ENCODE results near the gene OTX2.

The OTX2 gene

GRCh38 chr14:56796259-56796658, 14.0 kb downstream of the OTX2 start:
- no peak for DNase-seq (ENCODE audit: low read depth in 3 of 3)

- no peak for DNase-seq (ENCODE audit: low read depth in 3 of 3)
Measured at GRCh38 chr14:56795284-56795622, 15.0 kb downstream of the OTX2 start.

- DNase-seq (ENCODE audit: low read depth in 3 of 3) = no peak
Measured at GRCh38 chr14:56794557-56795283, 15.6 kb downstream of the OTX2 start.

GRCh38 chr14:56794088-56794556, 16.2 kb downstream of the OTX2 start:
- DNase-seq (ENCODE audit: low read depth in 3 of 3) = no peak

GRCh38 chr14:56789955-56790354, 20.3 kb downstream of the OTX2 start:
- no peak for DNase-seq (ENCODE audit: low read depth in 3 of 3)

- no peak for DNase-seq (ENCODE audit: low read depth in 3 of 3)
Measured at GRCh38 chr14:56787530-56787929, 22.7 kb downstream of the OTX2 start.

GRCh38 chr14:56782711-56783110, 27.6 kb downstream of the OTX2 start:
- no peak for DNase-seq (ENCODE audit: low read depth in 3 of 3)

GRCh38 chr14:56774503-56774902, 35.8 kb downstream of the OTX2 start:
- no peak for DNase-seq (ENCODE audit: low read depth in 3 of 3)

GRCh38 chr14:56770512-56770911, 39.8 kb downstream of the OTX2 start:
- no peak for DNase-seq (ENCODE audit: low read depth in 3 of 3)

GRCh38 chr14:56760164-56760914, 49.9 kb downstream of the OTX2 start:
- no peak for DNase-seq (ENCODE audit: low read depth in 3 of 3)

- no peak for DNase-seq (ENCODE audit: low read depth in 3 of 3)
Measured at GRCh38 chr14:56759633-56760032, 50.6 kb downstream of the OTX2 start.

GRCh38 chr14:56759094-56759493, 51.2 kb downstream of the OTX2 start:
- DNase-seq (ENCODE audit: low read depth in 3 of 3) = no peak

GRCh38 chr14:56754921-56755320, 55.4 kb downstream of the OTX2 start:
- DNase-seq (ENCODE audit: low read depth in 3 of 3) = no peak

- DNase-seq (ENCODE audit: low read depth in 3 of 3) = no peak
Measured at GRCh38 chr14:56753396-56753795, 56.9 kb downstream of the OTX2 start.

GRCh38 chr14:56752428-56752827, 57.9 kb downstream of the OTX2 start:
- no peak for DNase-seq (ENCODE audit: low read depth in 3 of 3)

- DNase-seq (ENCODE audit: low read depth in 3 of 3) = no peak
Measured at GRCh38 chr14:56751471-56751870, 58.8 kb downstream of the OTX2 start.
